Neutrophil (primary cell): ENCODE results near the gene QRFP.

Experiments used
- H3K27ac ChIP-seq: fragments of 200-600 bp; sonication (generic); 2 replicates; pipeline ENCODE4 v1.5.1; 2016; ENCODE audit warnings: mild to moderate bottlenecking, moderate library complexity
- H3K27me3 ChIP-seq: fragments of 200-600 bp; sonication (generic); 2 replicates; pipeline ENCODE4 v1.6.0; 2016; ENCODE audit warnings: mild to moderate bottlenecking
- H3K36me3 ChIP-seq: fragments of 200-600 bp; sonication (generic); 2 replicates; pipeline ENCODE4 v1.5.1; 2017
- H3K4me1 ChIP-seq, 2 experiments: fragments of 200-600 bp in 1 of 2; sonication (generic) in 1 of 2; 1 replicate in 1 of 2; 2 replicates in 1 of 2; pipeline versions ENCODE4 v1.5.1 to v1.6.1; 2013 to 2016; ENCODE audit warnings: low read depth in 1 of 2, low read length in 1 of 2, mild to moderate bottlenecking in 1 of 2, moderate library complexity in 1 of 2; ENCODE audit not compliant: control insufficient read depth in 1 of 2, insufficient read depth in 1 of 2
- H3K4me3 ChIP-seq, 2 experiments: fragments of 200-600 bp in 1 of 2; sonication (generic) in 1 of 2; 1 replicate in 1 of 2; 2 replicates in 1 of 2; pipeline ENCODE4 v1.5.1; 2013 to 2016; ENCODE audit warnings: low read depth in 1 of 2, low read length in 1 of 2, mild to moderate bottlenecking in 1 of 2, moderate library complexity in 1 of 2
- H3K9me3 ChIP-seq: fragments of 200-600 bp; sonication (generic); 2 replicates; pipeline ENCODE4 v1.5.1; 2016
- CTCF ChIP-seq: fragments of 200-600 bp; sonication (generic); IDR thresholded peaks from 2 replicates; pipeline ENCODE4 v1.5.1; 2016; ENCODE audit warnings: antibody characterized with exemption

The QRFP gene

GRCh38 chr9:130908878-130909355, 12.3 kb upstream of the QRFP start:
- no peak overlapping the region for H3K4me3 ChIP-seq
- TF ChIP-seq CTCF, result no peak
- peaks cover 17% of the 10 kb centered on the region for H3K27me3 ChIP-seq
- H3K4me1 ChIP-seq, result no peaks in the 10 kb centered on the region
- H3K36me3 ChIP-seq, result no peaks in the 10 kb centered on the region
- no peak overlapping the region for H3K27ac ChIP-seq
- H3K9me3 ChIP-seq, result no peaks in the 10 kb centered on the region

GRCh38 chr9:130908146-130908877, 11.7 kb upstream of the QRFP start:
- TF ChIP-seq CTCF, result no peak
- no peaks in the 10 kb centered on the region for H3K9me3 ChIP-seq

GRCh38 chr9:130906735-130907416, 10.3 kb upstream of the QRFP start:
- H3K27me3 ChIP-seq, result peaks cover 17% of the 10 kb centered on the region
- no peaks in the 10 kb centered on the region for H3K36me3 ChIP-seq
- TF ChIP-seq CTCF, result no peak
- H3K4me1 ChIP-seq, result no peaks in the 10 kb centered on the region
- H3K9me3 ChIP-seq, result no peaks in the 10 kb centered on the region
- H3K4me3 ChIP-seq, result no peak overlapping the region
- H3K27ac ChIP-seq, result no peak overlapping the region

More at GRCh38 chr9:130908146-130908877, 11.7 kb upstream of the QRFP start:
- Histone ChIP-seq H3K4me3 (no peak overlapping the region), H3K27ac (no peak overlapping the region), H3K36me3 (no peaks in the 10 kb centered on the region), H3K27me3 (peaks cover 17% of the 10 kb centered on the region), H3K4me1 (no peaks in the 10 kb centered on the region)

GRCh38 chr9:130905902-130906734, 9.5 kb upstream of the QRFP start:
- Histone ChIP-seq H3K4me3 (no peak overlapping the region), H3K27ac (no peak overlapping the region), H3K4me1 (no peaks in the 10 kb centered on the region), H3K36me3 (no peaks in the 10 kb centered on the region), H3K9me3 (no peaks in the 10 kb centered on the region), H3K27me3 (peaks cover 17% of the 10 kb centered on the region)
- no peak for TF ChIP-seq CTCF

- Histone ChIP-seq H3K4me1 (no peaks in the 10 kb centered on the region), H3K27ac (no peak overlapping the region), H3K27me3 (peaks cover 25% of the 10 kb centered on the region), H3K9me3 (no peaks in the 10 kb centered on the region), H3K36me3 (no peaks in the 10 kb centered on the region), H3K4me3 (no peak overlapping the region)
- TF ChIP-seq CTCF, result no peak
These were observed 8.7 kb upstream of the QRFP start for GRCh38 chr9:130905125-130905901.
